Karpas-422 (cell line): Measurements from ENCODE around the gene SANBR. TPM values are rescaled to one million over a fixed set of nuclear protein-coding genes. Genes with fewer than 3 reads are reported as not detected.

Source experiments
- DNase-seq: peaks from one replicate; pipeline ENCODE4 v3.0.0-alpha.2; 2015
- H2AFZ ChIP-seq: fragments of 200-600 bp; sonication (generic); 2 replicates; pipeline ENCODE4 v1.6.1; 2014; ENCODE audit warnings: antibody characterized with exemption, low read length, mixed read lengths
- H3K27ac ChIP-seq: fragments of 200-600 bp; sonication (generic); 2 replicates; pipeline ENCODE4 v1.5.1; 2014; ENCODE audit warnings: mild to moderate bottlenecking, low read length, moderate library complexity
- H3K27me3 ChIP-seq: fragments of 200-600 bp; sonication (generic); 2 replicates; pipeline ENCODE4 v1.6.1; 2014; ENCODE audit warnings: low read length, mixed read lengths
- H3K36me3 ChIP-seq: fragments of 200-600 bp; sonication (generic); 2 replicates; pipeline ENCODE4 v1.6.1; 2014; ENCODE audit warnings: low read length, mixed read lengths; ENCODE audit not compliant: insufficient read depth
- H3K4me1 ChIP-seq: fragments of 200-600 bp; sonication (generic); 2 replicates; pipeline ENCODE4 v1.6.1; 2014; ENCODE audit warnings: mild to moderate bottlenecking, low read length, mixed read lengths
- H3K4me2 ChIP-seq: fragments of 200-600 bp; sonication (generic); 2 replicates; pipeline ENCODE4 v1.6.1; 2014; ENCODE audit warnings: low read length, low read depth, mild to moderate bottlenecking; ENCODE audit not compliant: poor library complexity, severe bottlenecking
- H3K4me3 ChIP-seq: fragments of 200-600 bp; sonication (generic); 2 replicates; pipeline ENCODE4 v1.5.1; 2014; ENCODE audit warnings: mild to moderate bottlenecking, antibody characterized with exemption, low read length, mixed read lengths
- H3K79me2 ChIP-seq: fragments of 200-600 bp; sonication (generic); 2 replicates; pipeline ENCODE4 v1.6.1; 2014; ENCODE audit warnings: mild to moderate bottlenecking, low read length, mixed read lengths
- H3K9ac ChIP-seq: fragments of 200-600 bp; sonication (generic); 2 replicates; pipeline ENCODE4 v1.6.0; 2014; ENCODE audit warnings: low read length
- H3K9me2 ChIP-seq: fragments of 200-600 bp; sonication (generic), shearing (Covaris generic); replicated peaks from 2 replicates; pipeline ENCODE4 v1.6.0; 2014; ENCODE audit warnings: mild to moderate bottlenecking, low read length, moderate library complexity; ENCODE audit not compliant: insufficient read depth
- H3K9me3 ChIP-seq: fragments of 300-700, 200-600 bp; sonication (generic); 2 replicates; pipeline ENCODE4 v1.6.1; 2014; ENCODE audit warnings: low read length, mixed read lengths
- H4K20me1 ChIP-seq: fragments of 200-600 bp; sonication (generic); 2 replicates; pipeline ENCODE4 v1.6.1; 2014; ENCODE audit warnings: mild to moderate bottlenecking, antibody characterized with exemption, low read length, low read depth; ENCODE audit not compliant: insufficient read depth
- total RNA-seq: library from RNA; depleted of rRNA; stranded (reverse); fragments of >200 nt; shearing (Covaris generic); gene quantifications from 2 replicates; pipeline ENCODE4 v1.2.3, GENCODE V29; 2014; ENCODE audit warnings: low replicate concordance

Gene SANBR
- total RNA-seq, 1 experiment from 2014 or later = 13.3 TPM

DNA sequence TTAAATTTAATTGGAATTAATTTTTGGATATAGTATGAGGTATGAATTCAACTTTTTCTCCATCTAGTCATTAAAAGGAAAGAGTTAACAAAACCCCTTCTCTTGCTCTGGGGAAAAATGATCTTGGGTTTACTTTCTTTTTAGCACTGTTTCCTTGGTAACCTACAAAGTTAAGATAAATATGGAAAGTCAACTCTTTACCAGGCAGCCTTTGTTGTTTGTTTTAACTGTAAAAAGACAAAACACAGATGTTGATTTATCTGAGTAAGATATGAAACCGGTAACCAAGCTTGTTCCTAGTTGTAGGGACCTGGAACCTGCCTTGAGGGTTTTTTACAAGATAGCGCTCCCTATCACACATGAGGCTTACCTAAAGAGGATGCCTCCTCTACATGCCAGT is 10.1 kb upstream of the SANBR start:
- Histone ChIP-seq H3K4me3 (no peak overlapping the region), H3K4me1 (no peaks in the 10 kb centered on the region), H4K20me1 (no peaks in the 10 kb centered on the region), H3K9me2 (no peaks in the 10 kb centered on the region), H3K4me2 (no peak overlapping the region), H3K79me2 (no peaks in the 10 kb centered on the region), H3K36me3 (peaks cover 6% of the 10 kb centered on the region; the same call in 1 of the 2 replicates), H3K9ac (no peak overlapping the region), H3K9me3 (no peaks in the 10 kb centered on the region), H3K27ac (no peak overlapping the region), H2AFZ (no peak overlapping the region), H3K27me3 (no peaks in the 10 kb centered on the region)
- DNase-seq = no peak

DNA sequence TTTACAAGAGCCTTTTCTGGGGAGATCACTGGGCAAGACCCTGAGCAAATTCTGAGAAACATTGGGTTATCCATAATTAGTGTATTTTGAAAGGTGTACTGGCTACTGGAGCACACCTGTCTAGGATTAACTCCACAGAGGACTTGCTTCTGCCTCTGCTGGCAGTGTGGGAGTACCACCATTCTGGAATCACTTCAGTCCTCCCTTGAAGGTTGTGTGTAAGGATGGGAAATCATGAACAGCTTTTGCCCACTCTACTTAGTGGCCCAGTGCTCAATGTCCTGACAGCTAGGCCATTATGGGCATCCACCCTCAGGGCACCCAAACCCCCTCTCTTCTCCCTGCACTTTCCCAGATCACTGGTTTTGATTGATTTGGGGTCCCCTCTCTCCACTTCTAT is 8.1 kb upstream of the SANBR start:
- no peaks in the 10 kb centered on the region for H3K27me3 ChIP-seq
- H3K79me2 ChIP-seq = no peaks in the 10 kb centered on the region
- no peaks in the 10 kb centered on the region for H3K9me2 ChIP-seq
- H3K4me2 ChIP-seq = no peak overlapping the region
- H3K4me1 ChIP-seq = no peaks in the 10 kb centered on the region
- H3K9me3 ChIP-seq = no peaks in the 10 kb centered on the region
- H3K27ac ChIP-seq = no peak overlapping the region
- no peak for DNase-seq
- no peaks in the 10 kb centered on the region for H4K20me1 ChIP-seq
- H3K9ac ChIP-seq = no peak overlapping the region
- no peak overlapping the region for H3K4me3 ChIP-seq
- no peak overlapping the region for H2AFZ ChIP-seq
- no peaks in the 10 kb centered on the region for H3K36me3 ChIP-seq

DNA sequence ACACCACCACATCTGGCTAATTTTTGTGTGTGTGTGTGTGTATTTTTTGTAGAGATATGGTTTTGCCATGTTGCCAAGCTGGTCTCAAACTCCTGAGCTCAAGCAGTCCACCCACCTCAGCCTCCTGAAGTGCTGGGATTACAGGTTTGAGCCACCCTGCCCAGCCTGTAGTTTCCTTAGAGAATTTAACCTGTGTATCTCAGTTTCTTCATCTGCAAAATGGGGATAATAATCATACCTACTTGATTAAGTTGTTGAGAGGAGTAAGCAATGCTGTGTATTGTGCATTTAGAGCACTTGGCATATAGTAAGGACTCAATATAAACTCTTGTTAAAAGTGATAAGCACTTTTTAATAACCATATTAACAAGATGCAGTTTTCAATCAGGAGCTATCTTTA is 6.3 kb upstream of the SANBR start:
- no peak overlapping the region for H3K9ac ChIP-seq
- no peak overlapping the region for H3K27ac ChIP-seq
- H3K4me2 ChIP-seq = no peak overlapping the region
- H3K9me2 ChIP-seq = no peaks in the 10 kb centered on the region
- H3K27me3 ChIP-seq = no peaks in the 10 kb centered on the region
- no peaks in the 10 kb centered on the region for H3K36me3 ChIP-seq
- DNase-seq = no peak
- H2AFZ ChIP-seq = no peak overlapping the region
- H3K4me1 ChIP-seq = no peaks in the 10 kb centered on the region
- H3K4me3 ChIP-seq = no peak overlapping the region
- no peaks in the 10 kb centered on the region for H3K79me2 ChIP-seq
- H3K9me3 ChIP-seq = no peaks in the 10 kb centered on the region
- no peaks in the 10 kb centered on the region for H4K20me1 ChIP-seq

DNA sequence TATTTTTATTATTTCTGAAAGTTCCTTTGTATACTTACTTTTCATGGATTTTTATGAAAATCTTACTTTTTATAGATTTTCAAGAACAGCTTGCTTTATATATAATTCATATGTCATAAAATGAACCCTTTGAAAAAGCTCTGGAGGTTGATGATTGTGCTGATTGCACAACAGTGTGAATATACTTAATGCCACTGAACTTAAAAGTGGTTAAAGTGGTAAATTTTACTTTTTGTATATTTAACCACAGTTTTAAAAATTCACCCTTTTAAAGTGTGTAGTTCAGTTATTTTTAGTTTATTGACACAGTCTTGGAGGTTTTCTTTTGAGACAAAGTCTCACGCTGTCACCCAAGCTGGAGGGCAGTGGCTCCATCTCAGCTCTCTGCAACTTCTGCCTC is 8.4 kb downstream of the SANBR start:
- Histone ChIP-seq H3K4me3 (no peak overlapping the region), H3K9me2 (no peaks in the 10 kb centered on the region), H2AFZ (no peak overlapping the region), H4K20me1 (no peaks in the 10 kb centered on the region), H3K9ac (no peak overlapping the region), H3K4me1 (no peaks in the 10 kb centered on the region), H3K36me3 (peaks cover 58% of the 10 kb centered on the region), H3K27me3 (no peaks in the 10 kb centered on the region), H3K4me2 (no peak overlapping the region), H3K9me3 (no peaks in the 10 kb centered on the region), H3K27ac (no peak overlapping the region), H3K79me2 (peaks cover 13% of the 10 kb centered on the region)
- no peak for DNase-seq

DNA sequence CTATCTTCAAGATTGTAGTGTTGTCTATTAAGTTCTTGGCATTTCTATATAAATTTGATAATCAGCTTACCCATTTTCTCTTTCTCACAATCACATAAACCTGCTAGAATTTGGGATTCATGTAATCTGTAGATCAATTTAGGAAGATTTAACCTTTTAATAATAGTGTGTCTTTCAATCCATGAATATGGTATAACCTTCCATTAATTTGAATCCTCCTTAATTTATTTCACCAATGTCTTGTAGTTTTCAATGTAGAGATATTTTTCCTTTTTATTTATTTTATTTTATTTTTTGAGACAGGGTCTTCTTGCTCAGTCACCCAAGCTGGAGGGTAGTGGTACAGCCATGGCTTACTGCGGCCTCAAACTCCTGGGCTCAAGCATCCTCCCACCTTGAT is 20.2 kb downstream of the SANBR start:
- DNase-seq = no peak
- Histone ChIP-seq H3K27me3 (no peaks in the 10 kb centered on the region), H3K36me3 (peaks cover 27% of the 10 kb centered on the region), H3K4me2 (no peak overlapping the region), H3K4me1 (no peaks in the 10 kb centered on the region), H3K4me3 (no peak overlapping the region), H3K9me3 (no peaks in the 10 kb centered on the region), H4K20me1 (no peaks in the 10 kb centered on the region), H2AFZ (no peak overlapping the region), H3K9me2 (no peaks in the 10 kb centered on the region), H3K79me2 (no peaks in the 10 kb centered on the region), H3K27ac (no peak overlapping the region), H3K9ac (no peak overlapping the region)

DNA sequence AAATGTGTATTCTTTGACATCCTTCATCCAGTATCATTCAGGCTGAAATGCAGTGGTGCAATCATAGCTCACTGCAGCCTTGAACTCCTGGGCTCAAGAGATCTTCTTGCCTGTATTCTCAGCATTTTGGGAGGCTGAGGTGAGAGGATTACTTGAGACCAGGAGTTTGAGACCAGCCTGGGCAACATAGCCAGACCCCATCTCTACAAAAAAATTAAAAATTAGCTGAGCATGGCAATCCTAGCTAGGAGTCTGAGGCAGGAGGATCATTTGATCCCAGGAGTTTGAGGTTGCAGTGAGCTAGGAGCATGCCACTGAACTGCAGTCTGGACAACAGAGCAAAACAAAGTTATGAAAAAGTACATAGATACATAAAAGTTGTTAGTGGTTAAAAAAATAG is 24.1 kb downstream of the SANBR start:
- Histone ChIP-seq H3K36me3 (peaks cover 24% of the 10 kb centered on the region), H3K9me3 (no peaks in the 10 kb centered on the region), H3K4me2 (no peak overlapping the region), H3K9me2 (no peaks in the 10 kb centered on the region), H3K27ac (no peak overlapping the region), H4K20me1 (no peaks in the 10 kb centered on the region), H3K79me2 (no peaks in the 10 kb centered on the region), H3K27me3 (no peaks in the 10 kb centered on the region), H2AFZ (no peak overlapping the region), H3K9ac (no peak overlapping the region), H3K4me1 (no peaks in the 10 kb centered on the region), H3K4me3 (no peak overlapping the region)
- no peak for DNase-seq

DNA sequence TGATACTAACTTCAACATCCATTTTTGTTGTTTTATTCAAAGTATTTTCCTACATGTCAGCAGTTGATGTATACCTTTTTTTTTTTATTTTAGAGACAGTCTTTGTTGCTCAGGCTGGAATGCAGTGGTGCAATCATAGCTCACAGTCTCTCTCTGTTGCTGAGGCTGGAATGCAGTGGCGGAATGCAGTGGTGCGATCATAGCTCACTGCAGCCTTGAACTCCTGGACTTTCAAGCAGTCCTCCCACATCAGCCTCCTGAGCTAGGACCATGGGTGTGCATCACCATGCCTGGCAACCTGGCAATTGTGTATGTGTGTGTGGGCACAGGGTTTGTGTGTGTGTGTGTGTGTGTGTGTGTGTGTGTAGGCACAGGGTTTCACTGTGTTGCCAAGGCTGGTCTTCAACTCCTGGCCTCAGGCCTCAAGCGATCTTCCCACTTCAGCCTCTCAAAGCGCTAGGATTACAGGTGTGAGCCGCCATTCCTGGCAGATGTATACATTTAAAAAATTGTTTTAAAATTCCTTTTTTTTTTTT is 24.8 kb downstream of the SANBR start:
- Histone ChIP-seq H4K20me1 (no peaks in the 10 kb centered on the region), H3K4me2 (no peak overlapping the region), H2AFZ (no peak overlapping the region), H3K36me3 (peaks cover 19% of the 10 kb centered on the region), H3K9me2 (no peaks in the 10 kb centered on the region), H3K9ac (no peak overlapping the region), H3K4me1 (no peaks in the 10 kb centered on the region), H3K27ac (no peak overlapping the region), H3K9me3 (no peaks in the 10 kb centered on the region), H3K4me3 (no peak overlapping the region), H3K27me3 (no peaks in the 10 kb centered on the region), H3K79me2 (no peaks in the 10 kb centered on the region)
- DNase-seq = no peak

DNA sequence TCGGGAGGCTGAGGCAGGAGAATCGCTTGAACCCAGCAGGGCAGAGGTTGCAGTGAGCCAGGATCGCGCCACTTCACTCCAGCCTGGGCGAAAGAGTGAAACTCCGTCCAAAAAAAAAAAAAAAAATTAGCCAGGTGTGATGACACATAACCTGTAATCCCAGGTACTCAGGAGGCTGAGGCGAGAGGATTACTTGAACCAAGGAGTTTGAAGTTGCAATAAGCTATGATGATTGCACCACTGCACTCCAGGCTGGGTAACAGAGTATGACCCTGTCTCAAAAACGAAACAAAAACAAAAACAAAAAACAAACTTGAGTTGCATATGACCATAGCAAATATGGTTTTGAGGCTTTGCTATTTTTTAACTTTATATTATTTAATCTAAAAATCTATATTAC is 25.8 kb downstream of the SANBR start:
- H4K20me1 ChIP-seq = no peaks in the 10 kb centered on the region
- no peaks in the 10 kb centered on the region for H3K4me1 ChIP-seq
- no peaks in the 10 kb centered on the region for H3K9me3 ChIP-seq
- no peak overlapping the region for H3K27ac ChIP-seq
- H3K79me2 ChIP-seq = no peaks in the 10 kb centered on the region
- H3K4me3 ChIP-seq = no peak overlapping the region
- H3K36me3 ChIP-seq = peaks cover 22% of the 10 kb centered on the region
- no peak overlapping the region for H3K4me2 ChIP-seq
- DNase-seq = no peak
- H2AFZ ChIP-seq = no peak overlapping the region
- H3K9me2 ChIP-seq = no peaks in the 10 kb centered on the region
- H3K9ac ChIP-seq = no peak overlapping the region
- H3K27me3 ChIP-seq = no peaks in the 10 kb centered on the region

DNA sequence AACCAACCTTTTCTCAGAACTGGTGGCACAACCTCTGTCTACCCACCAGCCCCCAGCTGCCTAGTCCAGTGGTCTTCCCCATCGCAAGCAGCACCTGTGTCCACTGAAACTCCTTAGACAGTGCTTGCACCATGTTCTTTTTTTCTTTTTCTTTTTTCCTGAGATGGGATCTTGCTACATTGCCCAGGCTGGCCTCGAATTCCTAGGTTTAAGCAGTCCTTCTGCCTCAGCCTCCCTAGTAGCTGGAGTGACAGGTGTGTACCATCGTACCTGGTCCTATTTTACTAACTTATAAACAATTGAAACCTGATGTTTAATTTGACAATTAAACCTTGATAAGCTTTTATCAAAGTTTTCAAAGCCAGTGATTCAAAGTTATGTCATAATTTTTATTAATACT is 30.8 kb downstream of the SANBR start:
- Histone ChIP-seq H3K4me3 (no peak overlapping the region), H3K9me3 (no peaks in the 10 kb centered on the region), H3K27me3 (no peaks in the 10 kb centered on the region), H3K27ac (no peak overlapping the region), H3K4me2 (no peak overlapping the region), H3K9ac (no peak overlapping the region), H2AFZ (no peak overlapping the region), H3K79me2 (no peaks in the 10 kb centered on the region), H4K20me1 (no peaks in the 10 kb centered on the region), H3K36me3 (0 out of 2 replicates have a peak, but pooled peaks cover 8% of the 10 kb centered on the region), H3K4me1 (no peaks in the 10 kb centered on the region; the same call in 1 of the 2 replicates), H3K9me2 (no peaks in the 10 kb centered on the region)
- no peak for DNase-seq
